Stimulated activated CD8-positive, alpha-beta memory T cell treated with anti-CD3 and anti-CD28 coated beads, Interleukin-4, amount 100 ng/mL, for 1 hour (primary cell): ENCODE measurements around the gene MISP3.

Experiments used
- DNase-seq, 2 donors: peaks; one replicate each; pipeline ENCODE4 v3.0.0-alpha.2; 2020; ENCODE audit warnings: low read depth in 2 of 2, low spot score in 1 of 2

Gene MISP3

GRCh38 chr19:14053032-14053431, 19.6 kb upstream of the MISP3 start:
- no peak for DNase-seq

GRCh38 chr19:14053500-14053899, 19.1 kb upstream of the MISP3 start:
- DNase-seq = no peak

- no peak for DNase-seq
Measured at GRCh38 chr19:14054099-14054498, 18.5 kb upstream of the MISP3 start.

GRCh38 chr19:14054721-14055120, 17.9 kb upstream of the MISP3 start:
- DNase-seq = no peak

GRCh38 chr19:14055396-14055795, 17.2 kb upstream of the MISP3 start:
- DNase-seq = no peak

GRCh38 chr19:14056069-14056666, 16.4 kb upstream of the MISP3 start:
- DNase-seq = no peak

GRCh38 chr19:14056741-14057356, 15.7 kb upstream of the MISP3 start:
- no peak for DNase-seq

- no peak for DNase-seq
Measured at GRCh38 chr19:14058182-14059092, 14.1 kb upstream of the MISP3 start.

- DNase-seq = no peak
Measured at GRCh38 chr19:14059093-14059480, 13.5 kb upstream of the MISP3 start.

- no peak for DNase-seq
Measured at GRCh38 chr19:14059652-14060155, 12.9 kb upstream of the MISP3 start.

- DNase-seq = no peak
Measured at GRCh38 chr19:14061081-14061749, 11.4 kb upstream of the MISP3 start.

- DNase-seq = no peak
Measured at GRCh38 chr19:14061751-14062557, 10.6 kb upstream of the MISP3 start, which contains the start of gene PALM3. Gene PALM3, minus strand, starts transcription at chr19:14062076. Its CDS starts 96 bp downstream, at chr19:14061980.

GRCh38 chr19:14062558-14062855, 10.1 kb upstream of the MISP3 start:
- no peak for DNase-seq

GRCh38 chr19:14063105-14063504, 9.5 kb upstream of the MISP3 start:
- no peak for DNase-seq

GRCh38 chr19:14066134-14066533, 6.5 kb upstream of the MISP3 start:
- DNase-seq = no peak

GRCh38 chr19:14070268-14071050, 2.1 kb upstream of the MISP3 start:
- DNase-seq = no peak

- DNase-seq = no peak
Measured at GRCh38 chr19:14073261-14073924, 807 bp downstream of the MISP3 start.

- no peak for DNase-seq
Measured at GRCh38 chr19:14073925-14074838, 1.6 kb downstream of the MISP3 start.
